ENCODE data around the gene DHX34. TPM values are rescaled to one million over a fixed set of nuclear protein-coding genes. Genes with fewer than 3 reads are reported as not detected.
A peak's percentile ranks its signal among the peaks of the same experiment; 100 is the strongest.
"Not testable (repeated sequence)": the region's sequence is repeated elsewhere in the genome, so short reads cannot be mapped to it uniquely, and the experiment has no call there.

The DHX34 gene
- total RNA-seq = 10.8 TPM

DNA sequence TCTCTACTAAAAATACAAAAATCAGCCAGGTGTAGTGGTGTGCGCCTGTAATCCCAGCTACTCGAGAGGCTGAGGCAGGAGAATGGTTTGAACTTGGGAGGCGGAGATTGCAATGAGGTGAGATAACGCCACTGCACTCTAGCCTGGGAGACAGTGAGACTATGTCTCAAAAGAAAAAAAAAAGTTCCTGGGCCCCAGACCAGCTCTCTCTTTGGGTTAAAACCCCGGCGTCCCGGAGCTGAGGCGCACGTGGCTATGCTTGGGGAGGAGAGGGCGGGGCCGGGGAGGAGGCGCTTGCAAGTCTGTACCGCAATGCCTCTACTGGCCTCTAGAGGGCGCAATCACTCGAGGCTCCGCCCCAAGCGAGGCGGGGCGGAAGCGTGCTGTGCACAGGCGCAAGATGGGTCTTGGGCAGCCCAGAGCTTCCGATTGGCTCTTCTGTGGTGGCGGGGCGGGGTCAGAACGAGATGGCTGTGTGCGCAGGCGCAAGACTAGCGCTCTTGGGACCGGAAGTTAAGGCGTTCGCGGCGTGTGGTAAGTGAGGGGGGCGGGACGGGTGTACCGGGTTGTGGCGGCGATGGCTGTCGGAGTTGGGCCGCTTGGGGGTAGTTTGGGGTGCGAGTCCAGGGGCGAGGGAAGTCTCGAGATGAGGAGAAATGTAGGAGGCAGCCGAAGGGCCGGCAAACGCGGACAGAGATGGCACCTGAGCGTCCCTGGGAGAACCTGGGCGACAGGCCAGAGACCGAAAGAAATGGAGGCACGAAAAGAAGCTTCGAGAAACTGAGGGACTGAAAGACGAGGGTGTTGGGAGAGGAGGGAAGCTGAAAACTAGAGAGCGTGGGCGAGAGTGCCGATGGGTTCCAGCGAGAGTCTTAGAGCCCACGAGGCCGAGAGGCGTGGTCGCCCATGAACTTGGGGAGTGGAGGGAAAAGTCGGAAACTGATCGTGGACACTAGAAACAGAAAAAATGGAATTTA is at the start of gene DHX34:
DHX34 (plus strand) TSS at position 497 of the 977 bp plus-strand sequence. CDS start 3,716 bp downstream, outside the sequence.
- peak; percentile 93 for DNase-seq

DNA sequence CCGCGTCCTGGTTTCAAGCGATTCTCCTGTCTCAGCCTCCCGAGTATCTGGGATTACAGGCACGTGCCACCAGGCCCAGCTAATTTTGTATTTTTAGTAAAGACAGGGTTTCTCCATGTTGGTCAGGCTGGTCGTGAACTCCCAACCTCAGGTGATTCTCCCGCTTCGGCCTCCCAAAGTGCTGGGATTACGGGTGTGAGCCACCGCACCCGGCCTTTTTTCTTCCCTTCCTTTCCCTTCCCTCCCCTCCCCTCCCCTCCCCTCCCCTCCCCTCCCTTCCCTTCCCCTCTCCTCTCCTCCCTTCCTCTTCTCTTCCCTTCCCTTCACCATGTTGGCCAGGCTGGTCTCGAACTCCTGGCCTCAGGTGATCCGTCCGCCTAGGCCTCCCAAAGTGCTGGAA is 48.2 kb upstream of the DHX34 start:
- DNase-seq = not testable (repeated sequence)

DNA sequence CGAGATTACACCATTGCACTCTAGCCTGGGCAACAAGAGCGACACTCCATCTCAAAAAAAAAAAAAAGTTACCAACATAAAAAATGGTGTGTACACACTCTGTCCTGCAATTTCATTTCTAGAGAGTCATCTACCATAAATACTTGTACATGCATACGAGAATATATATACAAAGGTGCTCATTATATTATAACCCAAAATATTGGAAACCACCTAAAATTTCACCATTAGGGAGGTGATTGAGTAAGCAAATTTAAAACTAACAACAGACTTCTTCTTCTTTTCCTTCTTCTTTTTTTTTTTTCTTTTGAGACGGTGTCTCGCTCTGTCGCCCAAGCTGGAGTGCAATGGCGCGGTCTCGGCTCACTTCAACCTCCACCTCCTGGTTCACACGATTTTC is 46.9 kb upstream of the DHX34 start:
- DNase-seq = no peak

DNA sequence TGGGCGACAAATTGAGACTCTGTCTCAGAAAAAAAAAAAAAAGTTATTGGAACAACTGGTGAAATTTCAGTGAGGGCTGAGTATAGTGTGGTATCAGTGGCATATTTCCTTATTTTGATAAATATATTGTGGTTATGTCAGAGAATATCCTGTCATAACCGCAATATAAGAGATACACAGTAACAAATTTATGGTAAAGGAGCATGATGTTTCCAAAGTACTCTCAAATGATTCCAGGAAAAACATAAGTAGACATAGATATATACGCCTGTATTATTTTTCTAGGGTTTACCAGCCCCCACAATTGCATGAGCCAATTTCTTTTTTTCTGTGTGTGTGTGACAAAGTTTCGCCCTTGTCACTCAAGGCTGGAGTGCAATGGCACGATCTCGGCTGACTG is 45.1 kb upstream of the DHX34 start:
- DNase-seq = no peak

DNA sequence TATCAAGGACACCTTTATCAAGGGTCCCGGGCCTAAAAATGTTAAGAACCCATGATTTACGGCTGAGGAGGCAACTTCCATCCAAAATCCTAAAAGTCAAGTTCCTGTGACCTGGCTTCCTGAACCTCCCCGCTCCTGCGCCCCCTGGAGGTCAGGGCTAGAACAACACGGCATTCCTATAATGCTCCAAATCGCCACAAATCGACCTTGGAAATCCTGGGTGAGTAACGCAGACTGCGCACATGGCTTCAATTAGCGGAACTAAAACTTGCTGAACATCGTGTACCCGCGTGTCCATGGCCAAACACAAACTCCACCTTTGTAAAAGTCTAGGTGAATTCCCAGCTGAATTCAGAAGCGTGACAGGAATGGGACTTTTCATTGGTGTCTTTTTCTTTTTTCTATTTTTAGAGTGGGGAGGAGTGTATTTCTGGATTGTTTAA is 43.8 kb upstream of the DHX34 start:
- no peak for DNase-seq

DNA sequence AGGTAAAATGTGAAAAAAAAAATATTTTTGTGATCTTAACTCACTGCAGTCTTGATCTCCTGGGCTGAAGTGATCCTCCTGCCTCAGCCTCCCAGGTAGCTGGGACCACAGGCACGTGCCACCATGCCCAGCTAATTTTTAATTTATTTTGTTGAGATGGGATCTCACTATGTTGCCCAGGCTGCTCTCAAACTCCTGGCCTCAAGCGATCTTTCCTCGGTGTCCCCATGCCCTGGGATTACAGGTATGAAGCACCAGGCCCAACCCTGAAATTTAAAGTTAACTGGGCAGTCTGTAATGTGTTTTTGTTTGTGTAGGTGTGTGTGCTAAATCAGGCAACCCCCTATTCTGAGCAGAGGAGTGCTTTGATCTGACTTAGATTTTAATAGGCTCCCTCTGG is 42.8 kb upstream of the DHX34 start:
- no peak for DNase-seq

DNA sequence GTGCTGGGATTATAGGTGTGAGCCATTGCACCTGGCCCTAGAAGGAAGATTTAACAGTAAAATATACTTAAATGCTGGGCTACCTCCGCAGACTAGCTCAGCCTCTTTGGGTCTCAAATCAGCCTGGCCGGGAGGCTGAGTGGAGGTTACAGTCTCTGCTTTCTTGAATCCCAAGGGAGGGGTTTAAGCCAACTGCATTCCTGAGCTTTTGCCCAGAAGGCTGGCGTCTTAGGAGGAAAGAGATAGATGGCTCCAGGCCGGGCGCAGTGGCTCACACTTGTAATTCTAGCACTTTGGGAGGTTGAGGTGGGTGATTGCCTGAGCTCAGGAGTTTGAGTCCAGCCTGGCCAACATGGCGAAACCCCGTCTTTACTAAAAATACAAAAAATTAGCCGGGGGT is 40.1 kb upstream of the DHX34 start:
- DNase-seq = no peak

- DNase-seq = no peak
Observed at GRCh38 chr19:47309608-47310007, 39.5 kb upstream of the DHX34 start, which contains the start of gene C5AR1. C5AR1 (plus strand) TSS chr19:47309861; CDS start chr19:47309896, 35 bp downstream.

DNA sequence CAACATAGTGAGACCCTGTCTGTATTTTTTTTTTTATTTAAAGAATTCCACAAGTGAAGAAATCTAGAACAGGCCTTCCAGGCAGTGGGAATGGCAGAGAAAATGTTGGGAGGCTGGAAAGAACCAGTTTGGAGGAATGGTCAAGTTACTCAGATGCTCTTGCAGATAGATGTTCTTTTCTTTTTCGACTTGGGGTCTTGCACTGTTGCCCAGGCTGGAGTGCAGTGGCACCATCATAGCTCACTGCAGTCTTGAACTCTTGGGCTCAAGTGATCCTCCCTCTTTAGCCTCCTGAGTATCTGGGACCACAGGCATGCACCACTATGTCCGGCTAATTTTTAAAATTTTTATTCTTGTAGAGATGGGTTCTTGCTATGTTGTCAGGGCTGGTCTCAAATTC is 38.8 kb upstream of the DHX34 start:
- no peak for DNase-seq

- DNase-seq = no peak
Observed at GRCh38 chr19:47310819-47311218, 38.3 kb upstream of the DHX34 start.

GRCh38 chr19:47312366-47313006 is 36.6 kb upstream of the DHX34 start:
- DNase-seq = no peak

DNA sequence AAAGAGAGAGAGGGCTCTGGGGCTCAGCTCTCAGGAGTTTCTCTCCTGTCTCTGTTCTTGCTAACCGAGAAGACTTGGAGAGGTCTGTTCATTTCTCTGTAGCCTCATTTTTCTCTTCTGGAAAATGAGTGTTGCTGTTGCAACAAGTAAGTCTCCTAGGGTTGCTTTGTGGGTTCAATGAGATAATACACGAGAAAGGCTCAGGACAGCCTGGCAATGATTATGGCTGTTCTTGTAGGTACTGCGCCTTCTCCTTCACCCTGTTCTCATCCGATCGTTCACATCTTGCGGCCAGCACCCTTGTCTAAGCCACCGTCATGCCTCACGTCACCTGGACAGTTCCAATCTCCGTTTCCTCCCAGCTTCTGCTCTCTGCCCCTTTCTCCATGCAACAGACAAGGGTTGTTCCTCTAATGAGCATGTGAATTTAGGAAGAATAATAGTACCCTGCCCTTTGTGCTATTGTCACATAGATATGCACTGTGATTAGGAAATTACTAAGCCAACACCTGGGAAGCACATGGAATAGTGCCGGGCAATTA is 35.3 kb upstream of the DHX34 start:
- DNase-seq = no peak

- DNase-seq = peak; percentile 24
Observed at GRCh38 chr19:47315125-47315821, 33.8 kb upstream of the DHX34 start.

DNA sequence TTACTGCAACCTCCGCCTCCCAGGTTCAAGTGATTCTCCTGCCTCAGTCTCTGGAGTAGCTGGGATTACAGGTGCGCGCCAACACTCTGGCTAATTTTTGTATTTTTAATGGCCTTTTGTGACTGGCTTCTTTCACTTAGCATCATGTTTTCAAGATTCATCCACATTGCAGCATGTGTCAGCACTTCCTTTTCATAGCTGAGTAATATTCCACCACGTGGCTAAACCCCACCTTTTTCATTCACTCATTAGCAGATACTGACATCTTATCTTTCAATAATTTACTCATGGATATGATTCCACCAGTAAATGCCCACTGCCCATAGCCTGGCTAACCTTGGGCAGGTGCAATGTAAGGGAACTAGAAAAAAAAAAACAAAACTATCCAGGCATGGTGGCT is 32.6 kb upstream of the DHX34 start:
- no peak for DNase-seq

GRCh38 chr19:47319923-47320871 is 28.9 kb upstream of the DHX34 start:
- DNase-seq = no peak

GRCh38 chr19:47321630-47322029 is 27.5 kb upstream of the DHX34 start:
- no peak for DNase-seq

DNA sequence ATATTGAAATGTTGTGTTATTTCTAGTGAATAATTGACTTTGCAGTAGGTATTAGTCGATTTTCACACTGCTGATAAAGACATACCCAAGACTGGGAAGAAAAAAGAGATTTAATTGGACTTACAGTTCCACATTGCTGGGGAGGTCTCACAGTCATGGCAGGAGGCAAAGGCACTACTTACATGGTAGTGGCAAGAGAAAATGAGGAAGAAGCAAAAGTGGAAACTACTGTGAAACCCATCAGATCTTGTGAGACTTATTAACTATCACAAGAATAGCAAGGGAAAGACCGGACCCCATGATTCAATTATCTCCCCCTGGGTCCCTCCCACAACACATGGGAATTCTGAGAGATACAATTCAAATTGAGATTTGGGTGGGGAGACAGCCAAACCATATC is 27.1 kb upstream of the DHX34 start:
- no peak for DNase-seq

DNA sequence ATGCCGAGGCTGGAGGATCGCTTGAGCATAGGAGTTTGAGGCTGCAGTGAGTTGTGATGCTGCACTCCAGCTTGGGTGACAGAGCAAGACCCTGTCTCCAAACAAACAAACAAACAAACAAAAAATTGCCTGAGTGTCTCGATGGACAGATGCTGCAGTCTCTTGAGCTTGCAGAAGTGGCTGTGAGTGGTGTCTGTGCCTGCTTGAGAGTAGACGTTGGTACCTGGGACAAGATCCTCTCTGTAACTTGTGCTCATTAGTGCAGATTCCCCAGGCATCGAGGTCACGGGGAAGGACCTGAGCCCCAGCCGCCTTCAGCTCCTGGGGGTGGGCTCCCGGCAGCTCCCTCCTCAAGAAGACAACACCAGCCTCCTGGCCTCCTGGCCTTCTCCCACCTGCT is 25.7 kb upstream of the DHX34 start:
- no peak for DNase-seq

GRCh38 chr19:47323872-47324271 is 25.2 kb upstream of the DHX34 start:
- DNase-seq = no peak

- no peak for DNase-seq
Observed at GRCh38 chr19:47324502-47324901, 24.6 kb upstream of the DHX34 start.

GRCh38 chr19:47330466-47330869 is 18.6 kb upstream of the DHX34 start:
- no peak for DNase-seq

Measured in occipital lobe (tissue), 2 donors.